Astrocyte (in vitro differentiated cells and primary cell): ENCODE data around the gene CNIH1. TPM values are rescaled to one million over a fixed set of nuclear protein-coding genes. Genes with fewer than 3 reads are reported as not detected.

Source experiments
- DNase-seq: peaks from one replicate; pipeline ENCODE4 v3.0.0-alpha.2; 2010; ENCODE audit warnings: low read depth
- FAIRE-seq: peaks from 2 replicates; lab custom pipeline; 2011; peaks lifted over from hg19 to GRCh38; lab: Jason Lieb, UNC
- H2AFZ ChIP-seq: 2 replicates; pipeline ENCODE4 v1.6.0; 2012; ENCODE audit warnings: low read depth, low read length, inconsistent platforms
- H3K27ac ChIP-seq: 2 replicates; pipeline ENCODE4 v1.5.1; 2011; ENCODE audit warnings: low read depth, low read length, inconsistent platforms
- H3K27me3 ChIP-seq: 2 replicates; pipeline ENCODE4 v1.6.0; 2011; ENCODE audit warnings: low read length, inconsistent platforms; ENCODE audit not compliant: insufficient read depth
- H3K36me3 ChIP-seq: 2 replicates; pipeline ENCODE4 v1.5.1; 2011; ENCODE audit warnings: low read length, inconsistent platforms; ENCODE audit not compliant: insufficient read depth
- H3K4me1 ChIP-seq: 2 replicates; pipeline ENCODE4 v1.5.1; 2011; ENCODE audit warnings: low read length, inconsistent platforms; ENCODE audit not compliant: insufficient read depth
- H3K4me2 ChIP-seq: 2 replicates; pipeline ENCODE4 v1.6.0; 2012; ENCODE audit warnings: low read length, inconsistent platforms
- H3K4me3 ChIP-seq: 2 replicates; pipeline ENCODE4 v1.5.1; 2011; ENCODE audit warnings: low read depth, mild to moderate bottlenecking, low read length, inconsistent platforms; ENCODE audit not compliant: insufficient read depth
- H3K79me2 ChIP-seq: 2 replicates; pipeline ENCODE4 v1.6.0; 2012; ENCODE audit warnings: mild to moderate bottlenecking, low read length, inconsistent platforms; ENCODE audit not compliant: insufficient read depth
- H3K9ac ChIP-seq: 2 replicates; pipeline ENCODE4 v1.6.0; 2012; ENCODE audit warnings: mild to moderate bottlenecking, low read length, inconsistent platforms
- H3K9me3 ChIP-seq: 2 replicates; pipeline ENCODE4 v1.5.1; 2012; ENCODE audit warnings: low read depth, mild to moderate bottlenecking, low read length, inconsistent platforms; ENCODE audit not compliant: insufficient read depth
- H4K20me1 ChIP-seq: 2 replicates; pipeline ENCODE4 v1.6.0; 2012; ENCODE audit warnings: low read length, inconsistent platforms; ENCODE audit not compliant: insufficient read depth
- H3K27ac Mint-ChIP-seq: one replicate; pipeline ENCODE4 v1.8.0; 2021; ENCODE audit warnings: mild to moderate bottlenecking, mixed read lengths; ENCODE audit not compliant: unreplicated experiment
- H3K27me3 Mint-ChIP-seq: one replicate; pipeline ENCODE4 v1.8.0; 2021; ENCODE audit warnings: low read depth, mixed read lengths; ENCODE audit not compliant: unreplicated experiment
- H3K36me3 Mint-ChIP-seq: one replicate; pipeline ENCODE4 v1.8.0; 2021; ENCODE audit warnings: low read depth, mixed read lengths; ENCODE audit not compliant: unreplicated experiment
- H3K4me1 Mint-ChIP-seq: one replicate; pipeline ENCODE4 v1.8.0; 2021; ENCODE audit warnings: low read depth, mixed read lengths; ENCODE audit not compliant: unreplicated experiment
- H3K4me3 Mint-ChIP-seq: one replicate; pipeline ENCODE4 v1.8.0; 2021; ENCODE audit warnings: mild to moderate bottlenecking, moderate library complexity, mixed read lengths; ENCODE audit not compliant: unreplicated experiment
- H3K9me3 Mint-ChIP-seq: one replicate; pipeline ENCODE4 v1.8.0; 2021; ENCODE audit warnings: mild to moderate bottlenecking, mixed read lengths; ENCODE audit not compliant: unreplicated experiment
- CTCF ChIP-seq: IDR thresholded peaks from 2 replicates; pipeline ENCODE4 v1.5.1; 2011; ENCODE audit warnings: low read depth, mild to moderate bottlenecking, inconsistent platforms, low read length, moderate library complexity; ENCODE audit not compliant: insufficient read depth
- EZH2 ChIP-seq: IDR thresholded peaks from 2 replicates; pipeline ENCODE4 v1.6.1; 2012; ENCODE audit warnings: mild to moderate bottlenecking, low read length, inconsistent platforms; ENCODE audit not compliant: insufficient read depth
- total RNA-seq: library from RNA; stranded (reverse); gene quantifications from 2 replicates; pipeline ENCODE4 v1.2.1, GENCODE V29; 2021

CNIH1 gene
- total RNA-seq, 1 donor from 2014 or later = 148 TPM

GRCh38 chr14:54488646-54489317 lies 47.6 kb upstream of the CNIH1 start, which contains the start of gene GMFB:
Gene GMFB, minus strand, starts transcription at chr14:54488980. Its CDS starts 53 bp downstream, at chr14:54488927.
- H3K4me3 Mint-ChIP-seq = peak within 1 kb of the TSS; percentile 97
- Histone ChIP-seq H3K9me3 (no peaks in the 10 kb centered on the region), H3K79me2 (peaks cover 56% of the 10 kb centered on the region), H4K20me1 (peaks cover 25% of the 10 kb centered on the region), H3K27me3 (no peaks in the 10 kb centered on the region), H3K9ac (peak within 1 kb of the TSS; percentile 98), H3K4me3 (peak within 1 kb of the TSS; percentile 93), H3K36me3 (no peaks in the 10 kb centered on the region), H3K27ac (peak within 1 kb of the TSS; percentile 95), H3K4me2 (peak within 1 kb of the TSS; percentile 92), H3K4me1 (peaks cover 16% of the 10 kb centered on the region), H2AFZ (peak within 1 kb of the TSS; percentile 90)
- TF ChIP-seq CTCF (peak; percentile 45), EZH2 (no peak)
- FAIRE-seq = no peak
- H3K9me3 Mint-ChIP-seq = no peaks in the 10 kb centered on the region
- DNase-seq = peak; percentile 82
- peaks cover 3% of the 10 kb centered on the region for H3K36me3 Mint-ChIP-seq
- no peaks in the 10 kb centered on the region for H3K27me3 Mint-ChIP-seq
- H3K27ac Mint-ChIP-seq = peak within 1 kb of the TSS; percentile 92
- H3K4me1 Mint-ChIP-seq = peaks cover 29% of the 10 kb centered on the region

GRCh38 chr14:54488318-54488645 lies 47.1 kb upstream of the CNIH1 start:
- FAIRE-seq (no peak), DNase-seq (no peak)
- Mint-ChIP-seq H3K9me3 (no peaks in the 10 kb centered on the region), H3K36me3 (peaks cover 6% of the 10 kb centered on the region), H3K27ac (peak overlapping the region; percentile 86), H3K27me3 (no peaks in the 10 kb centered on the region), H3K4me3 (peak overlapping the region; percentile 97), H3K4me1 (peaks cover 34% of the 10 kb centered on the region)
- Histone ChIP-seq H3K4me2 (peak overlapping the region; percentile 92), H4K20me1 (peaks cover 30% of the 10 kb centered on the region), H3K4me3 (peak overlapping the region; percentile 93), H3K4me1 (peaks cover 16% of the 10 kb centered on the region), H3K79me2 (peaks cover 61% of the 10 kb centered on the region), H3K9ac (peak overlapping the region; percentile 98), H3K36me3 (no peaks in the 10 kb centered on the region), H3K27me3 (no peaks in the 10 kb centered on the region), H2AFZ (peak overlapping the region; percentile 13), H3K9me3 (no peaks in the 10 kb centered on the region), H3K27ac (peak overlapping the region; percentile 95)
- TF ChIP-seq CTCF (no peak), EZH2 (no peak)

GRCh38 chr14:54487771-54488170 lies 46.6 kb upstream of the CNIH1 start:
- Mint-ChIP-seq H3K36me3 (peaks cover 10% of the 10 kb centered on the region), H3K9me3 (no peaks in the 10 kb centered on the region), H3K27ac (peak overlapping the region; percentile 86), H3K4me3 (peak overlapping the region; percentile 97), H3K27me3 (no peaks in the 10 kb centered on the region), H3K4me1 (peaks cover 39% of the 10 kb centered on the region)
- peaks cover 66% of the 10 kb centered on the region for H3K79me2 ChIP-seq
- no peaks in the 10 kb centered on the region for H3K27me3 ChIP-seq
- H2AFZ ChIP-seq = no peak overlapping the region
- TF ChIP-seq CTCF (no peak), EZH2 (no peak)
- peak; percentile 62 for FAIRE-seq
- peaks cover 16% of the 10 kb centered on the region for H3K4me1 ChIP-seq
- peak overlapping the region; percentile 95 for H3K27ac ChIP-seq
- peak overlapping the region; percentile 92 for H3K4me2 ChIP-seq
- peaks cover 3% of the 10 kb centered on the region for H3K36me3 ChIP-seq
- H3K4me3 ChIP-seq = peak overlapping the region; percentile 93
- H3K9ac ChIP-seq = peak overlapping the region; percentile 98
- peaks cover 35% of the 10 kb centered on the region for H4K20me1 ChIP-seq
- peak; percentile 49 for DNase-seq
- no peaks in the 10 kb centered on the region for H3K9me3 ChIP-seq
